Ishikawa (cell line): ENCODE measurements around the gene CORO2B.

Experiments used
- CEBPB ChIP-seq: IDR thresholded peaks from 2 replicates; pipeline ENCODE4 v1.6.1; 2012
- CREB1 ChIP-seq: IDR thresholded peaks from 2 replicates; pipeline ENCODE4 v1.6.1; 2012; ENCODE audit warnings: low read depth
- EGR1 ChIP-seq: IDR thresholded peaks from 2 replicates; pipeline ENCODE4 v1.6.1; 2012
- RAD21 ChIP-seq: IDR thresholded peaks from 2 replicates; pipeline ENCODE4 v1.6.1; 2012; ENCODE audit warnings: low read depth
- TCF12 ChIP-seq: IDR thresholded peaks from 2 replicates; pipeline ENCODE4 v1.6.1; 2012; ENCODE audit warnings: low read depth
- TEAD4 ChIP-seq: IDR thresholded peaks from 2 replicates; pipeline ENCODE4 v1.6.1; 2012
- YY1 ChIP-seq: IDR thresholded peaks from 2 replicates; pipeline ENCODE4 v1.6.1; 2012; ENCODE audit warnings: low read depth
- TF ChIP-seq, protein P1 (sequence below): IDR thresholded peaks from 2 replicates; pipeline ENCODE4 v1.6.1; 2012
- TF ChIP-seq, protein P2 (sequence below): IDR thresholded peaks from 2 replicates; pipeline ENCODE4 v1.6.1; 2012; ENCODE audit warnings: low read depth, mild to moderate bottlenecking
- TF ChIP-seq, protein P3 (sequence below): IDR thresholded peaks from 2 replicates; pipeline ENCODE4 v1.6.1; 2012

DNA sequence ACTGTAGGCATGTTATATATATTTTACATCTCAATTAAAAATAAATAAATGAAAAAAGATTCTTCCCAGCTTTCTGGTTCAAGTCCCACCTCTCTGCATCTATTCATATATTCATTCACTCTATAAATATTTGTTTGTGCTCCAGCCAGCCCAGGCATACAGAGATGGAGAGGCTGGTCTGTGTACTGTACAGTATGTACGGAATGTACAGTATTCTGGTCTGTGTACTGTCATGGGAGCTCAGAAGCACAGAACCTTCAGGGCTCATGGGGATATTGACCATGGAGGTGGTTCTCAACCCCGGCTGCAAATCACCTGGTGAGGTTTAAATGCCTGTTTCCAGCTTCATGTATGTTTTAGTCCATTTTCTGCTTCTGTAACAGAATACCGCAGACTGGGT lies 13.8 kb downstream of the CORO2B start:
- TF ChIP-seq RAD21 (no peak), CREB1 (no peak), TEAD4 (no peak), CEBPB (no peak), YY1 (no peak), EGR1 (no peak), TCF12 (no peak)
- TF ChIP-seq, protein P1, sequence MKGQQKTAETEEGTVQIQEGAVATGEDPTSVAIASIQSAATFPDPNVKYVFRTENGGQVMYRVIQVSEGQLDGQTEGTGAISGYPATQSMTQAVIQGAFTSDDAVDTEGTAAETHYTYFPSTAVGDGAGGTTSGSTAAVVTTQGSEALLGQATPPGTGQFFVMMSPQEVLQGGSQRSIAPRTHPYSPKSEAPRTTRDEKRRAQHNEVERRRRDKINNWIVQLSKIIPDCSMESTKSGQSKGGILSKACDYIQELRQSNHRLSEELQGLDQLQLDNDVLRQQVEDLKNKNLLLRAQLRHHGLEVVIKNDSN, result no peak
- TF ChIP-seq, protein P2, sequence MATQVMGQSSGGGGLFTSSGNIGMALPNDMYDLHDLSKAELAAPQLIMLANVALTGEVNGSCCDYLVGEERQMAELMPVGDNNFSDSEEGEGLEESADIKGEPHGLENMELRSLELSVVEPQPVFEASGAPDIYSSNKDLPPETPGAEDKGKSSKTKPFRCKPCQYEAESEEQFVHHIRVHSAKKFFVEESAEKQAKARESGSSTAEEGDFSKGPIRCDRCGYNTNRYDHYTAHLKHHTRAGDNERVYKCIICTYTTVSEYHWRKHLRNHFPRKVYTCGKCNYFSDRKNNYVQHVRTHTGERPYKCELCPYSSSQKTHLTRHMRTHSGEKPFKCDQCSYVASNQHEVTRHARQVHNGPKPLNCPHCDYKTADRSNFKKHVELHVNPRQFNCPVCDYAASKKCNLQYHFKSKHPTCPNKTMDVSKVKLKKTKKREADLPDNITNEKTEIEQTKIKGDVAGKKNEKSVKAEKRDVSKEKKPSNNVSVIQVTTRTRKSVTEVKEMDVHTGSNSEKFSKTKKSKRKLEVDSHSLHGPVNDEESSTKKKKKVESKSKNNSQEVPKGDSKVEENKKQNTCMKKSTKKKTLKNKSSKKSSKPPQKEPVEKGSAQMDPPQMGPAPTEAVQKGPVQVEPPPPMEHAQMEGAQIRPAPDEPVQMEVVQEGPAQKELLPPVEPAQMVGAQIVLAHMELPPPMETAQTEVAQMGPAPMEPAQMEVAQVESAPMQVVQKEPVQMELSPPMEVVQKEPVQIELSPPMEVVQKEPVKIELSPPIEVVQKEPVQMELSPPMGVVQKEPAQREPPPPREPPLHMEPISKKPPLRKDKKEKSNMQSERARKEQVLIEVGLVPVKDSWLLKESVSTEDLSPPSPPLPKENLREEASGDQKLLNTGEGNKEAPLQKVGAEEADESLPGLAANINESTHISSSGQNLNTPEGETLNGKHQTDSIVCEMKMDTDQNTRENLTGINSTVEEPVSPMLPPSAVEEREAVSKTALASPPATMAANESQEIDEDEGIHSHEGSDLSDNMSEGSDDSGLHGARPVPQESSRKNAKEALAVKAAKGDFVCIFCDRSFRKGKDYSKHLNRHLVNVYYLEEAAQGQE, result no peak
- TF ChIP-seq, protein P3, sequence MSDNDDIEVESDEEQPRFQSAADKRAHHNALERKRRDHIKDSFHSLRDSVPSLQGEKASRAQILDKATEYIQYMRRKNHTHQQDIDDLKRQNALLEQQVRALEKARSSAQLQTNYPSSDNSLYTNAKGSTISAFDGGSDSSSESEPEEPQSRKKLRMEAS, result no peak
